Stomach smooth muscle (tissue), 2 donors: ENCODE measurements around the gene BNIP3.

Source experiments
- H3K27ac ChIP-seq: one replicate; pipeline ENCODE4 v1.7.0; 2013; ENCODE audit warnings: mild to moderate bottlenecking, low read length, inconsistent platforms
- H3K27me3 ChIP-seq, 2 donors: one replicate each; pipeline ENCODE4 v1.7.0; 2013; ENCODE audit warnings: low read length in 2 of 2; ENCODE audit not compliant: insufficient read depth in 2 of 2, control insufficient read depth in 1 of 2
- H3K36me3 ChIP-seq, 2 donors: one replicate each; pipeline ENCODE4 v1.7.0; 2013; ENCODE audit warnings: low read length in 2 of 2; ENCODE audit not compliant: control insufficient read depth in 2 of 2, insufficient read depth in 2 of 2
- H3K4me1 ChIP-seq: one replicate; pipeline ENCODE4 v1.7.0; 2013; ENCODE audit warnings: low read length; ENCODE audit not compliant: control insufficient read depth, insufficient read depth
- H3K4me3 ChIP-seq, 2 donors: one replicate each; pipeline ENCODE4 v1.7.0; 2013; ENCODE audit warnings: low read length in 2 of 2
- H3K9ac ChIP-seq, 2 donors: one replicate each; pipeline ENCODE4 v1.7.0; 2013; ENCODE audit warnings: low read length in 2 of 2, mild to moderate bottlenecking in 1 of 2
- H3K9me3 ChIP-seq, 2 donors: one replicate each; pipeline ENCODE4 v1.7.0; 2013; ENCODE audit warnings: low read length in 2 of 2; ENCODE audit not compliant: control insufficient read depth in 2 of 2
- donor health status: healthy.
- donor health status: Pancreatic carcinoma.

BNIP3 gene

GRCh38 chr10:131937836-131938235, 43.9 kb downstream of the BNIP3 start:
- Histone ChIP-seq H3K36me3 (peaks cover 21 to 29% of the 10 kb centered on the region in 2 donors), H3K9me3 (no peaks in the 10 kb centered on the region), H3K9ac (no peak overlapping the region), H3K4me3 (no peak overlapping the region), H3K4me1 (peaks cover 10% of the 10 kb centered on the region), H3K27ac (no peak overlapping the region), H3K27me3 (no peaks in the 10 kb centered on the region)

- Histone ChIP-seq H3K27ac (no peak overlapping the region), H3K9ac (no peak overlapping the region), H3K36me3 (peaks cover 21 to 28% of the 10 kb centered on the region in 2 donors), H3K9me3 (no peaks in the 10 kb centered on the region), H3K27me3 (no peaks in the 10 kb centered on the region), H3K4me1 (peaks cover 18% of the 10 kb centered on the region), H3K4me3 (no peak overlapping the region)
Observed at GRCh38 chr10:131936736-131937135, 45.0 kb downstream of the BNIP3 start.

DNA sequence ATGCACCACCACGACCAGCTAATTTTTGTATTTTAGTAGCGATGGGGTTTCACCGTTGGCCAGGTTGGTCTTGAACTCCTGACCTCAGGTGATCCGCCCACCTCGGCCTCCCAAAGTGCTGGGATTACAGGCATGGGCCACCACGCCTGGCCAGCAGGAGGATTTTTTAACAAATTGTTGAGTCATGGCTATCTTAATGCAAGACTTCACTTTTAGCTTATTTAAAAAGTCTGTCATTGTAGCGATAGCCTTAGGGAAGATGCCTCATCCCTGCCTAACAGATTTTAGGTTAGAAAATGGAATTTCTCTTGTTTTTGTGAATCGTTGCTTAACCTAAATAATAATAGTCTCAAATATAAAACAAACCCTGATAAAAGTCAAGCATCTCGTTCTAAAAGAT, 45.4 kb downstream of the BNIP3 start:
- peaks cover 23% of the 10 kb centered on the region for H3K4me1 ChIP-seq
- peaks cover 21 to 24% of the 10 kb centered on the region in 2 donors for H3K36me3 ChIP-seq

DNA sequence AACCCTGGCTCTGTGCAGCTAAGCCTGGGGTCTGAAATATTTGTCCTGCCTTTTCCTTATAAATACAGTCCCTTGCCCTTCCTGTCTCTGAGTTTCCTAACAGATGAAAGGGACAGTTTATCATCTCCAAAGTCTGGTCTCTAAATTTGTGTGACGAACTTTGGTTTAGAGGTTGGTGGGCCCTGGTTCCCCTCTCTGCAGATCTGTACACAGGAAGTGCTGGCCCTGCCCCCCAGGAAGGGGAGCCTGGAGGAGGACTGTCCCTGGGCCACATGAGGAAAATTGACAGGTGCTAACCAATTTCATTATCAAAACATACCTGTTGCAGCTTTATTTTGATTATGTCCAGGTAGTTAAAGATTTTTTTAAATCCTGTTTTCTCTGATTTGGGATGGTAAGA, 46.5 kb downstream of the BNIP3 start:
- Histone ChIP-seq H3K4me3 (no peak overlapping the region), H3K36me3 (peaks cover 15 to 18% of the 10 kb centered on the region in 2 donors), H3K9me3 (no peaks in the 10 kb centered on the region), H3K9ac (no peak overlapping the region), H3K27me3 (no peaks in the 10 kb centered on the region), H3K4me1 (peaks cover 30% of the 10 kb centered on the region), H3K27ac (no peak overlapping the region)

More for the DNA sequence above, 45.4 kb downstream of the BNIP3 start:
- Histone ChIP-seq H3K4me3 (no peak overlapping the region), H3K27me3 (no peaks in the 10 kb centered on the region), H3K9me3 (no peaks in the 10 kb centered on the region), H3K27ac (no peak overlapping the region), H3K9ac (no peak overlapping the region)

GRCh38 chr10:131934769-131935168, 47.0 kb downstream of the BNIP3 start:
- Histone ChIP-seq H3K27ac (no peak overlapping the region), H3K9ac (no peak overlapping the region), H3K27me3 (no peaks in the 10 kb centered on the region), H3K4me3 (no peak overlapping the region), H3K9me3 (no peaks in the 10 kb centered on the region), H3K36me3 (peaks cover 15 to 18% of the 10 kb centered on the region in 2 donors), H3K4me1 (peaks cover 33% of the 10 kb centered on the region)

- peaks cover 13 to 17% of the 10 kb centered on the region in 2 donors for H3K36me3 ChIP-seq
- no peak overlapping the region for H3K9ac ChIP-seq
- no peaks in the 10 kb centered on the region for H3K9me3 ChIP-seq
- H3K27ac ChIP-seq = peak overlapping the region; percentile 53
- H3K4me1 ChIP-seq = peaks cover 38% of the 10 kb centered on the region
- no peak overlapping the region for H3K4me3 ChIP-seq
- no peaks in the 10 kb centered on the region for H3K27me3 ChIP-seq
Observed at GRCh38 chr10:131933696-131934086, 48.0 kb downstream of the BNIP3 start.

DNA sequence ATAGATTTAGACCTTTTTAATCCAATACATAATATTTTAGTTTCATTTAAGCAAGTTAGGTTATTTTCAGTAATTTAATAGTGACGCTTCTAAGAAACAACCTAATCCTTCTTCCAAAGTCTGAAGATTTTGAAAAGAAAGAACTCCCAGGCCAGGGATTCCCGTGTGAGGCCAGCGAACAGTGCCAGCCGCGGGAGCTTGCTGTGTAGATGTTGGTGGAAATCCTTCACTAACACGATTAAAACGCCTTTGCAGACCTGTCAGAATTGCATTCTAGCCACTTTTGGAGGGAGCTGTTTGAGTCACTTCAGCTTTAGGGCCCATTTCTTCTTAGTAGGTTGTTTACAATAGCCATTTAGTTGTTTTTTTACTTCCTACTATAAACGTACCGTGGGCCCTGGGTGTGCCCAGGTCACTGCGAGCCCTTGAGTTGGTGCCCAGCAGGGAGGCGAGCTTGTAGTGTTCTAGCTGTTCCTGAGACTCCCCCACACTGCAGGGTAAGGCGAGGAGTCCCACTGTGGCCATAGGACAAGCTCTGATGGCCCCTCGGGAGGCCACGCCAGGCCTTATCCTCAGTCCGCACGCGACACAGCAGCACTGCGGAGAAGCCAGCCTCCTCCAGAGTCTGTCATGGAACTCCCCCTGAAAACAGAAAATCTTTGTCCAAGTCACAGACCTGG, 48.6 kb downstream of the BNIP3 start:
- H3K9ac ChIP-seq = peak overlapping the region; percentile 1 to 15
- H3K27me3 ChIP-seq = no peaks in the 10 kb centered on the region
- H3K4me3 ChIP-seq = peak overlapping the region in 1 of 2 donors; percentile 4
- H3K9me3 ChIP-seq = no peaks in the 10 kb centered on the region
- H3K27ac ChIP-seq = peak overlapping the region; percentile 53
- peaks cover 9 to 13% of the 10 kb centered on the region in 2 donors for H3K36me3 ChIP-seq
- peaks cover 42% of the 10 kb centered on the region for H3K4me1 ChIP-seq

- no peak overlapping the region for H3K4me3 ChIP-seq
- no peaks in the 10 kb centered on the region for H3K27me3 ChIP-seq
- H3K9ac ChIP-seq = no peak overlapping the region
- peaks cover 48% of the 10 kb centered on the region for H3K4me1 ChIP-seq
- peak overlapping the region; percentile 18 for H3K27ac ChIP-seq
- H3K9me3 ChIP-seq = no peaks in the 10 kb centered on the region
- peaks cover 3 to 6% of the 10 kb centered on the region in 2 donors for H3K36me3 ChIP-seq
Observed at GRCh38 chr10:131931981-131932380, 49.7 kb downstream of the BNIP3 start.

- H3K4me1 ChIP-seq = peaks cover 48% of the 10 kb centered on the region
- H3K9me3 ChIP-seq = no peaks in the 10 kb centered on the region
Observed at GRCh38 chr10:131930586-131931330, 51.0 kb downstream of the BNIP3 start.

DNA sequence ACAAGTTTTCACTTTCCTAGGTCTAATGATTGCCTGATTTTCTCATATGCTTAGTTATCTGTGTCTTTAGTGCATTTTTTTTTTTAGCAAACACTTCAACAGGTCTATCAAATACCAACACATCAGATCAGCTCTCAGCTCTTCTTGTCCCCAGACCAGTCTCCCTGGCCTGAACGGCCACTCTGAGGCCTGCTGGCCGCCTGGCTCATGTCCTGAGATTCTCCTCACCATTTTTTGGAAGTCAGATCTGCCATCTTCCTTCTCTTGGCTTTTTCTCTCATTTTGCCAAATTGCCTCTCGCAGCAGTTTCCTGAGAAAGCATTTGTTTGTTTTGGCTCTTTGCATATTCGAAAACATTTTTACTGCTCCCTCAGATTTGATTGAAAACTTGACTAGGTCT, 51.6 kb downstream of the BNIP3 start:
- Histone ChIP-seq H3K4me3 (no peak overlapping the region), H3K4me1 (peaks cover 48% of the 10 kb centered on the region), H3K27me3 (no peaks in the 10 kb centered on the region), H3K36me3 (peaks cover 0 to 6% of the 10 kb centered on the region in 2 donors), H3K9me3 (no peaks in the 10 kb centered on the region), H3K9ac (no peak overlapping the region), H3K27ac (peak overlapping the region; percentile 60)

More at GRCh38 chr10:131930586-131931330, 51.0 kb downstream of the BNIP3 start:
- H3K27me3 ChIP-seq = no peaks in the 10 kb centered on the region
- H3K27ac ChIP-seq = peak overlapping the region; percentile 60
- peak overlapping the region in 1 of 2 donors; percentile 47 for H3K9ac ChIP-seq
- peaks cover 0 to 6% of the 10 kb centered on the region in 2 donors for H3K36me3 ChIP-seq
- H3K4me3 ChIP-seq = no peak overlapping the region
